ENCODE results near the gene MYZAP.
"Not testable (repeated sequence)": the region's sequence is repeated elsewhere in the genome, so short reads cannot be mapped to it uniquely, and the experiment has no call there.

The MYZAP gene

DNA sequence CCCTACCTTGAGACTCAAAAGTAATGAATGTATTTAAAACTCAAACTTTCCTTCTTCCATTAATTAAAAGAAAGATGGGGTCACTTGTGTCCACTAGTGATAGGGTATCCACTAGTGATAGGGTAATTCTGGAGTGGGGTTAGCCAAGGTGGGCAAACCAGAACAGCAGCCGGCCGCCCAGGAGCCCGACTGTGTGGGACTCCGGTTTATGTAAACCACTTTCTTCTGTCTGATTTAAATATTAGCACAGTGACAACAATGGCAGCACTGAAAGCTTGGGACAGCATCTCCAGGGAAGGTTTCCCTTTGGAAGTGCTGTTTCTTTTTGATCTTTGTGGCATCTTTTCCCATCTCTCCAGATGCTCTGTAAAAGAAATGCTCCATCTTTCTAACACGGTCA, 722 bp downstream of the MYZAP start:
- DNase-seq (ENCODE audit: low spot score) (no peak), FAIRE-seq (no peak)

- FAIRE-seq (no peak), DNase-seq (ENCODE audit: low spot score) (no peak)
Observed at GRCh38 chr15:57592836-57593420, 1.2 kb downstream of the MYZAP start.

GRCh38 chr15:57594479-57594878, 2.8 kb downstream of the MYZAP start:
- FAIRE-seq (peak; percentile 13), DNase-seq (ENCODE audit: low spot score) (no peak)

DNA sequence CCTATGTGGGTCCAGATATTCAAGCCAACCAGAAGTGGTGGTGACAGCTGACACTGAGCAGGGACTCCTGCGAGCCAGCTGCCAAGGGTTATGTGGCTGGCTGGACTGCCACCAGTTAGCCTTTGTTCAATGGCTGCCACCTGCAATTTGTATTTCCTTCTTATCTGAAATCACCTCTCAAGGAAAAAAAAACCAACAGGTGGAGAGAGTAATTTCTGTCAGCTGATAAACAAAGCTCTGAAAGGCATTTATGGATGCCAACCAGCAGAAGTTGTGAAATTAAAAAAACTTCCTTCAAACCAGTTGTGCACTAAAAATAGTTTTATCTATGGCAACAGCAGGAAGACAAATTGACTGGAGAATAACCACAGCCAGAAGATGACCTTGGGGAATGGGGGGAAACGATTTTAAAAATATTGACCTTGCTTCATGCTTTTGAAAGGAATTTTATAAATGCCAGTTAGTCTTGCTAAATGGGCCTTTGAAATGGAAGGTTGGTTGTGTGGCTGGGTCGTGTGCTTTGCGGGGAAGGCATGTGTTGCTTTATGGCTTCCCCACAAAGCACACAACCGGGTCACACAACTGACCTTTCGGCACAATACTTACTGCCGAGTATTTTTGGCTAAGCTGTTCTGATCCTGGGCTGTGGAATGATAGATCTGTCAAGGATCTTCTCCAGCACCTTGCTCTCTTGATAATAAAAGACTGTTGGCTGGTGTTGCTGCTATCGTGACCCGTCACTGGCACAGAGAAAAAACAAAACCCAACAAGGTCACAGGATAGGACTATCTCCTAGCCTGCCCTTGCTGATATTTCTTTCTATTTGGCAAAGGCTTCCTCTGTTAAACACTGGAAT, 3.5 kb downstream of the MYZAP start:
- no peak for FAIRE-seq

GRCh38 chr15:57596301-57596855, 4.7 kb downstream of the MYZAP start:
- FAIRE-seq (peak; percentile 32), DNase-seq (ENCODE audit: low spot score) (no peak)

More for the DNA sequence above, 3.5 kb downstream of the MYZAP start:
- DNase-seq (ENCODE audit: low spot score) = no peak

DNA sequence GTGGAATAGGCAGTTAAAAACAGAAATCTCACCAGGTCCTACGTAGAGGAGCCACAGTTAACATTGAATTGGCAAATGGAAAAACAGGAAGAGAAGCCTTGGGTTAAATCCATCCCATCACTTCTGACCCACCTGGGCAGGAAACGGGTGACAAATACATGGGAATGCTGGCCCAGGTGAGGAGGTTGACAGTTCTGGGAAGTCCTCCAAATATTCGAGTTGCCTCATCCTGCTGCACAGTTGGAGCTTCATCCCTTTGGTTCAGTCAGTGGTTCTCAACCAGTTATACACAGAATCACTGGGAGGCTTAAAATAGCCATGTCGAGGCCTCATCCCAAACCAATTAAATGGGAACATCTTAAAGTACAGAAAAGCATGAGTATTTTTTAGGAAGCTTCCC, 5.3 kb downstream of the MYZAP start:
- FAIRE-seq (no peak), DNase-seq (ENCODE audit: low spot score) (no peak)

GRCh38 chr15:57597431-57597830, 5.7 kb downstream of the MYZAP start:
- DNase-seq (ENCODE audit: low spot score) (no peak), FAIRE-seq (no peak)

DNA sequence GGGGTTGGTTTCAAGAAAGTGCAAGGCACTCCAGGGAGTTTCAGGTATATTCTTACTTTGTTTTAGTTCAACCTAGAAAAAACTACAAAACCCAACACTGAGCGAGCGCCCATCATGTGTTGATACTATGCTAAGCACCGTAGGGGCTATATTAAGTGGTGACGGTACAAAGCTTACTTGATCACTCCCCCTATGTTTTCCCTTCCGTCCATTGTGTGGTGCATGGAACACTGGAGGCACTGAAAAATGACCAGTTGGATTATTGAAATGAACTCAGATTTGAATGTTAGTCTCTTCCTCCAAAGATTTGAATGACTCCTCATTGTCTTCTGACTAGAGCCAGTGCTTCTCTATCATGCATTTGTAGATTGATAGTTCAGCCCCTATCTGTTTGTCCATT, 6.6 kb downstream of the MYZAP start:
- no peak for DNase-seq (ENCODE audit: low spot score)
- FAIRE-seq = no peak

DNA sequence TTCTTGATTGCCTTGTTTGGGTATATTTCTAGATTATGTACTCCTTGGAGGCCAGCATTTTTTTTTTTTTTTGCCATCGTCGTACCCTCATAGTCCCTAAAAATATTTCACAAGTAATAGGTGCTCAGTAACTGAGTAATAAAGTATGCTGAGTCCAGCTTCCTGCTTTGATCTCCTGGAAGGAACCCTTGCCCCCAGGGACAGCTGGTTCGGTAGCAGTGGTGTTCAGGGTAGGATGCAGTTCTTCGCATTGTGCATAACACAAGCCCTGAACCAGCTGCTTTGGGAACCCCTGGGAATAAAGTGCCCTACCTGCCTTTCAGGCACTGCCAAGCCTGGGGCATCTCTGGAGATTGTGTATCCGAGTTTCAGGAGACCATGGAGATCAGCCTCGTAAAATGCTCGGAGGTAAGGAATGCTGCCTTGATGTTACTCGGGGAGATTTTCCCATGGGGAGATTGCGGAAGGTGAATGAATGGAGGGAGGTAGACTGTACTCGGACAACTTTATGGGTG, 7.6 kb downstream of the MYZAP start:
- no peak for DNase-seq (ENCODE audit: low spot score)
- FAIRE-seq = peak; percentile 13

GRCh38 chr15:57600197-57600596, 8.5 kb downstream of the MYZAP start:
- DNase-seq (ENCODE audit: low spot score) (no peak), FAIRE-seq (no peak)

- FAIRE-seq = no peak
- no peak for DNase-seq (ENCODE audit: low spot score)
Observed at GRCh38 chr15:57604507-57604906, 12.8 kb downstream of the MYZAP start.

DNA sequence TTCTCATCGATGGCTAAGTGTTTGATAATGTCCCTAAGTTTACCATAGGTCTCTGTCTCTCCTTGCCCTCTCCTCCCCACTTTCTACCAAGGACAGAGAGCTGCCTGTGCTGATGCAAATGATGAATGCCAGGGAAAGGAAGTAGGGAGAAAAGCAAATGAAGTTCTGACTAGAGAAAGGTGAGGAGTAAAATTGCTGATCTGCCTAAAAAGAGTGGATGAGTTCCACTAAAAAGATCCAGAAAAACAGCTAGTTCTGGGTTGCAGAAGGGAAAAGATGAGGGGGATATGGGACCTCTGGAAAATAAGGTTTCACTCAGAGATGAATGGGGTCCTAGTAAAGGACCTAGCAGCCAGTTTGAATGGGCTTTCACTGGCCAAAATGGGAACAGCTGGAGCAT, 13.8 kb downstream of the MYZAP start:
- DNase-seq (ENCODE audit: low spot score) = no peak
- FAIRE-seq = no peak

DNA sequence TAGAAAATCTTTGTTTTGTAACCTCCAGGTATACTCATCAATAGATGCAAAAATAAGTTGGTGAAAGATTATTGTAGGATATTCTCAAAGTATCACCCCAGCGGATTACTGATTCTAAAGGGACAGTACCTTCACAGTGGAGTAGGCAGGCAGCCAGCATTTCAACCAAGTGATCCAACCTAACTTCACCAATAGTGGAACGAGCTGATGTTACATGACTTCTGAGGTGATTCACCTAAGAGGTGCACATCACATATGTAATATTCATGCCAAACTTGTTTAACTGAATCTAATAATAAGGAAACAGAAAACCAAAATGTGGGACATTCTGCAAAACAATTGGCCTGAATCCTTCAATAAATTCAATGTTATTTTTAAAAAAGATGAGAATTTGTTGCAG, 14.3 kb downstream of the MYZAP start:
- FAIRE-seq (peak; percentile 30), DNase-seq (ENCODE audit: low spot score) (no peak)

- FAIRE-seq = peak; percentile 42
- no peak for DNase-seq (ENCODE audit: low spot score)
Observed at GRCh38 chr15:57606816-57607215, 15.1 kb downstream of the MYZAP start.

DNA sequence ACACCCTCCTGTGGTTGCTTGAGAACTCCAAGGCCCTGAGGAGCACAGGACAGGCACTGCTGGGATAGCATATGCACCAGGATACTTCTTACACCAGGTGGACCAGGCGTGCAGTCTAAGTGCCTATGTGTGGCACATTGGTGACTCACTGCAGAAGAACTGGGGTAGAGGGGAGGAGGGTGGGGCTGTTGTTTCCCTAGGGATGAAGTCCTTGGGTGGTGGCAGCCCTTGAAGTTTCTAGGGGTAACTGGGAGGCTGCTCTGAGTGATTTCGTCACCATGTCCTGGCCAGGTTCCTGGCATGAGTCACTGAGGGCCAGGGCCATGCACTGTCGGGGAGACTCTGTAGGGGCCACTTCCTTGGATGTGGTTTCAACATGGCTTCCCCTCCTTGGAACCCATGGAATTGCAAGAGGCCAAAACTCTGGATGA, 15.9 kb downstream of the MYZAP start:
- FAIRE-seq (peak; percentile 98), DNase-seq (ENCODE audit: low spot score) (peak; percentile 81)

GRCh38 chr15:57609805-57610529, 18.3 kb downstream of the MYZAP start:
- FAIRE-seq = peak; percentile 40
- DNase-seq (ENCODE audit: low spot score) = peak; percentile 81

DNA sequence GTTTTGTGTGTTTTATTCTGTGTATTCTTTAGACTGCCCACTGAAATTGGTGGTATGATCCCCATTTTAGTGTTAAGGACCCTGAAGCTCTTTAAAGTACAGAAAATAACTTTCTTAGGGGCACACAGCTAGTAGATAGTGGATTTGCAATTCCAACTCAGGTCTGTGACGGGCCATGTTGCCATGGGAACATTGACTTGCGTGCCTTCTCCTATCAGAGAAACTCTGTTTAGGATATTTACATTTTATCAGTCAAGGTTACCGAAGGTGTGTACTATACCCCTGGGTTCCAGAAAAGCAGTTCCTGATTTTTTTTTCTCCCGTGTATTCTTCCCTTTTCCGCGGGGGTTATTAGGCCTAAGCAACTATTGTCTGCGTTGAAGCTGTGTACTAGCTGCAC, 19.4 kb downstream of the MYZAP start:
- DNase-seq (ENCODE audit: low spot score) = no peak
- FAIRE-seq = peak; percentile 78

- no peak for DNase-seq (ENCODE audit: low spot score)
- peak; percentile 20 for FAIRE-seq
Observed at GRCh38 chr15:57611938-57612337, 20.2 kb downstream of the MYZAP start.

- no peak for DNase-seq (ENCODE audit: low spot score)
- FAIRE-seq = no peak
Observed at GRCh38 chr15:57614241-57614640, 22.5 kb downstream of the MYZAP start.

- not testable (repeated sequence) for DNase-seq (ENCODE audit: low spot score); FAIRE-seq
Observed at GRCh38 chr15:57615951-57616496, 24.3 kb downstream of the MYZAP start.

DNA sequence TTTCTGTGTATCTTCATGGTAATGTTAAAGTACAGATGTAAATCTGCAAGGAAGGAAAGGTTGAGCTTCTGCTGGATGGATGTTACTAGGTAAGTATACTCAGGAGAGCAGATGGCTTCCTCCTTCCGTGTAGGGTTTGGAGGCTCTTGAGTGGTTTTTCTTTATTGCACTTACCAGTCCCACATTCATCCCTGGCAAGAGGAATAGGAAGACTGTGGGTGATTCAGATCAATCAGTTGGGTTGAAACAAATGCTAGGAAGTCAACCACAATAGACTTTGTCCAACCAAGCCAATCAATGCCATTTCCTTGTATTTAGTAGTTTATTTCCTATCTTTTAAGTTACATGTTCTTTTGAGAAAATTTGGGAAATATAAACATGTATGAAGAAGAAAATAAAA, 26.6 kb downstream of the MYZAP start:
- DNase-seq (ENCODE audit: low spot score) = no peak
- FAIRE-seq = no peak
